Gastrocnemius medialis (tissue), 4 donors: Measurements from ENCODE around the gene SGPP1.

ENCODE experiments used
- POLR2A ChIP-seq, 2 donors: fragments of 450-650 bp; IDR thresholded peaks; one replicate each; pipeline ENCODE4 v1.6.1; 2017; ENCODE audit warnings: antibody characterized with exemption in 2 of 2, mild to moderate bottlenecking in 2 of 2, moderate library complexity in 2 of 2
- TF ChIP-seq, protein P1 (sequence below), 5 experiments: fragments of 450-650 bp in 3 of 5; fragments of 200-600 bp in 2 of 5; sonication (generic) in 2 of 5; IDR thresholded peaks in 4 of 5; conservative IDR thresholded peaks in 1 of 5; 1 replicate in 4 of 5; 2 replicates in 1 of 5; pipeline ENCODE4 v1.5.1; 2016 to 2019; ENCODE audit warnings: antibody characterized with exemption in 5 of 5, mild to moderate bottlenecking in 3 of 5, moderate library complexity in 3 of 5

DNA sequence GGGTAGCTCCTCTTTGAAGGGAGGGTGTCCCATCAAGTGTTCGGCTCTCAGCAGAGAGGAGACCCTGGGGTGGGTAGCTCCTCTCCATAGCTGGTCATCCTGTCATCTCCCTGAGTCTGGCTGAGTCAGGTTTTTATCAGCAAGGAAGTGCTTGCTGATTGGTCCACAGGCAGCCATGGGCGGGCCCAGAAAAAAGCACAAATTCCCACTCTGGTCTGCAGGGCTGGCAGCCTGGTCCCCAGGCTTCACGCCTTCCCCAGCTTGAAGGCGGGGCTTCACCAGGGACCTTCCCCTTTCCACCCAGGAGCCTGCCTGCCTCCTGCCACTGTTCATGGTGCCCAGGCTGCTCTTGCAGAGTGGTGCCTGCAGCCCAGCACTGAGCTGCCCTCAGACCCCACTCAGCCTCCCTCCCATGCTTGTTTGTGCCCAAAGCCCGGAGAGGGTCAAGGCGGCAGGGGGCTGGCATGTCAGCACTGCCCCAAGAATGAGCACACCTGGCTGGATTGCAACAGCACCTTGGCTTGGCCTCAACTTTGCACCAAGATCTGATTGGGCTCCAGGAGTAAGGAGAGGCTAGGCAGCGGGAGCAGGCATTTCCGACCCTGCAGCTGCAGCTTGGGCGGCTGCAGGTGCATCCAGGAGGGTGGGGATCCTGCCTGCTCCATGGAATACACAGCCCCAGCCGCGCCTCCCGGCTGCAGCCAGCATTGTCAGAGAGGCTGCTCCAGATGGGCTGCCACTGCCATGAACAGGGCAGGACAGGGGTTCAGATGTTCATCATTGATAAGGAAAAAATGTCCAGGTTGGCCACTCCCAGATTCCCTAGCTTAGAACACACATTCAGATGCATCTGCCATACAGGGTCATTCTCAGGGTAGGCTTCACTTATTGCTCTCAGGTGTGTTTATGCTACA, 64.2 kb downstream of the SGPP1 start:
- TF ChIP-seq, protein P1, sequence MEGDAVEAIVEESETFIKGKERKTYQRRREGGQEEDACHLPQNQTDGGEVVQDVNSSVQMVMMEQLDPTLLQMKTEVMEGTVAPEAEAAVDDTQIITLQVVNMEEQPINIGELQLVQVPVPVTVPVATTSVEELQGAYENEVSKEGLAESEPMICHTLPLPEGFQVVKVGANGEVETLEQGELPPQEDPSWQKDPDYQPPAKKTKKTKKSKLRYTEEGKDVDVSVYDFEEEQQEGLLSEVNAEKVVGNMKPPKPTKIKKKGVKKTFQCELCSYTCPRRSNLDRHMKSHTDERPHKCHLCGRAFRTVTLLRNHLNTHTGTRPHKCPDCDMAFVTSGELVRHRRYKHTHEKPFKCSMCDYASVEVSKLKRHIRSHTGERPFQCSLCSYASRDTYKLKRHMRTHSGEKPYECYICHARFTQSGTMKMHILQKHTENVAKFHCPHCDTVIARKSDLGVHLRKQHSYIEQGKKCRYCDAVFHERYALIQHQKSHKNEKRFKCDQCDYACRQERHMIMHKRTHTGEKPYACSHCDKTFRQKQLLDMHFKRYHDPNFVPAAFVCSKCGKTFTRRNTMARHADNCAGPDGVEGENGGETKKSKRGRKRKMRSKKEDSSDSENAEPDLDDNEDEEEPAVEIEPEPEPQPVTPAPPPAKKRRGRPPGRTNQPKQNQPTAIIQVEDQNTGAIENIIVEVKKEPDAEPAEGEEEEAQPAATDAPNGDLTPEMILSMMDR (IDR thresholded peaks at IDR 0.05 in 4 of 5, conservative IDR thresholded peaks at IDR 0.05 in 1 of 5): no peak
- TF ChIP-seq POLR2A (IDR thresholded peaks at IDR 0.05): no peak
